OCI-LY1 (cell line): ENCODE results near the gene CHRM3.

Source experiments
- H2AFZ ChIP-seq: fragments of 200-600 bp; sonication (generic), shearing (Covaris generic); 2 replicates; pipeline ENCODE4 v1.6.0; 2014; ENCODE audit warnings: antibody characterized with exemption, mild to moderate bottlenecking, low read length
- H3F3A ChIP-seq: fragments of 200-600 bp; sonication (generic), shearing (Covaris generic); 2 replicates; pipeline ENCODE4 v1.6.0; 2014; ENCODE audit warnings: mild to moderate bottlenecking, antibody characterized with exemption, low read length, moderate library complexity; ENCODE audit not compliant: insufficient read depth
- H3K27ac ChIP-seq: fragments of 200-600 bp; sonication (generic); 2 replicates; pipeline ENCODE4 v1.5.1; 2014; ENCODE audit warnings: low read length, mixed run types, mild to moderate bottlenecking, low read depth; ENCODE audit not compliant: poor library complexity, severe bottlenecking
- H3K27me3 ChIP-seq: fragments of 200-600 bp; sonication (generic); 2 replicates; pipeline ENCODE4 v1.6.0; 2014; ENCODE audit warnings: antibody characterized with exemption, mild to moderate bottlenecking, low read length, moderate library complexity; ENCODE audit not compliant: insufficient read depth
- H3K36me3 ChIP-seq: fragments of 200-600 bp; sonication (generic); 2 replicates; pipeline ENCODE4 v1.6.1; 2014; ENCODE audit warnings: mild to moderate bottlenecking, antibody characterized with exemption, low read length, moderate library complexity, mixed read lengths; ENCODE audit not compliant: insufficient read depth
- H3K4me1 ChIP-seq: fragments of 200-600 bp; sonication (generic); 2 replicates; pipeline ENCODE4 v1.5.1; 2014; ENCODE audit warnings: mild to moderate bottlenecking, low read length, moderate library complexity; ENCODE audit not compliant: insufficient read depth, severe bottlenecking
- H3K4me2 ChIP-seq: fragments of 200-600 bp; sonication (generic), shearing (Covaris generic); 2 replicates; pipeline ENCODE4 v1.6.1; 2014; ENCODE audit warnings: low read length
- H3K4me3 ChIP-seq: fragments of 200-600 bp; sonication (generic); 2 replicates; pipeline ENCODE4 v1.5.1; 2014; ENCODE audit warnings: low read length, low read depth, mild to moderate bottlenecking, mixed read lengths; ENCODE audit not compliant: poor library complexity, severe bottlenecking
- H3K79me2 ChIP-seq: fragments of 200-600 bp; shearing (Covaris generic); 2 replicates; pipeline ENCODE4 v1.6.1; 2016; ENCODE audit warnings: mixed run types, low read length, mixed read lengths; ENCODE audit not compliant: insufficient read depth
- H3K9ac ChIP-seq: fragments of 200-600 bp; sonication (generic), shearing (Covaris generic); 2 replicates; pipeline ENCODE4 v1.6.1; 2014; ENCODE audit warnings: mild to moderate bottlenecking, low read length, mixed read lengths
- H3K9me2 ChIP-seq: fragments of 200-600 bp; sonication (generic), shearing (Covaris generic); 2 replicates; pipeline ENCODE4 v1.6.1; 2014; ENCODE audit warnings: low read depth, mild to moderate bottlenecking, low read length, mixed read lengths
- H3K9me3 ChIP-seq: fragments of 200-600 bp; shearing (Covaris generic); 2 replicates; pipeline ENCODE4 v1.6.1; 2014; ENCODE audit warnings: low read length, mixed read lengths
- H4K20me1 ChIP-seq: fragments of 200-600 bp; sonication (generic), shearing (Covaris generic); 2 replicates; pipeline ENCODE4 v1.6.0; 2016; ENCODE audit warnings: mild to moderate bottlenecking, low read length; ENCODE audit not compliant: insufficient read depth
- CTCF ChIP-seq: fragments of 200-600 bp; sonication (generic), shearing (Covaris generic); IDR thresholded peaks from 2 replicates; pipeline ENCODE4 v1.5.1; 2017; ENCODE audit warnings: mild to moderate bottlenecking, antibody characterized with exemption, low read length, moderate library complexity, mixed read lengths
- EZH2 ChIP-seq: fragments of 200-600 bp; sonication (generic), shearing (Covaris generic); IDR thresholded peaks from 2 replicates; pipeline ENCODE4 v1.8.0; 2017; ENCODE audit warnings: borderline replicate concordance, mixed run types, mild to moderate bottlenecking, antibody characterized with exemption, low read length, moderate library complexity, mixed read lengths

Gene CHRM3

GRCh38 chr1:239421811-239422210 is 35.4 kb downstream of the CHRM3 start:
- Histone ChIP-seq H3K79me2 (no peaks in the 10 kb centered on the region), H3K27me3 (no peaks in the 10 kb centered on the region), H3K9me3 (no peaks in the 10 kb centered on the region), H3K9ac (no peak overlapping the region), H3K27ac (no peak overlapping the region), H3K4me2 (no peak overlapping the region), H3K4me3 (no peak overlapping the region), H3K4me1 (no peaks in the 10 kb centered on the region), H4K20me1 (no peaks in the 10 kb centered on the region), H3K9me2 (no peaks in the 10 kb centered on the region), H2AFZ (no peak overlapping the region), H3K36me3 (no peaks in the 10 kb centered on the region), H3F3A (no peaks in the 10 kb centered on the region)
- no peak for TF ChIP-seq CTCF
- no peak for TF ChIP-seq EZH2

- Histone ChIP-seq H2AFZ (no peak overlapping the region), H3K4me3 (no peak overlapping the region), H3K27ac (no peak overlapping the region), H3F3A (no peaks in the 10 kb centered on the region), H3K9me3 (no peaks in the 10 kb centered on the region), H3K79me2 (no peaks in the 10 kb centered on the region), H3K9me2 (no peaks in the 10 kb centered on the region), H3K4me1 (no peaks in the 10 kb centered on the region), H4K20me1 (no peaks in the 10 kb centered on the region), H3K36me3 (no peaks in the 10 kb centered on the region), H3K27me3 (no peaks in the 10 kb centered on the region), H3K4me2 (no peak overlapping the region), H3K9ac (no peak overlapping the region)
- TF ChIP-seq CTCF (no peak), EZH2 (no peak)
Observed at GRCh38 chr1:239422818-239423217, 36.5 kb downstream of the CHRM3 start.

GRCh38 chr1:239426821-239427475 is 40.6 kb downstream of the CHRM3 start:
- Histone ChIP-seq H3K4me3 (no peak overlapping the region), H3K36me3 (no peaks in the 10 kb centered on the region), H3K79me2 (no peaks in the 10 kb centered on the region), H4K20me1 (no peaks in the 10 kb centered on the region), H3F3A (no peaks in the 10 kb centered on the region), H3K4me1 (no peaks in the 10 kb centered on the region), H3K27me3 (no peaks in the 10 kb centered on the region), H3K9me2 (no peaks in the 10 kb centered on the region), H3K9ac (no peak overlapping the region), H3K27ac (no peak overlapping the region), H3K4me2 (no peak overlapping the region), H3K9me3 (no peaks in the 10 kb centered on the region), H2AFZ (no peak overlapping the region)
- TF ChIP-seq EZH2: no peak
- TF ChIP-seq CTCF: no peak
